NAMALWA (cell line): ENCODE data around the gene XYLB.

Experiments used
- DNase-seq: peaks from one replicate; pipeline ENCODE4 v3.0.0-alpha.2; 2015; ENCODE audit warnings: low spot score

XYLB gene

DNA sequence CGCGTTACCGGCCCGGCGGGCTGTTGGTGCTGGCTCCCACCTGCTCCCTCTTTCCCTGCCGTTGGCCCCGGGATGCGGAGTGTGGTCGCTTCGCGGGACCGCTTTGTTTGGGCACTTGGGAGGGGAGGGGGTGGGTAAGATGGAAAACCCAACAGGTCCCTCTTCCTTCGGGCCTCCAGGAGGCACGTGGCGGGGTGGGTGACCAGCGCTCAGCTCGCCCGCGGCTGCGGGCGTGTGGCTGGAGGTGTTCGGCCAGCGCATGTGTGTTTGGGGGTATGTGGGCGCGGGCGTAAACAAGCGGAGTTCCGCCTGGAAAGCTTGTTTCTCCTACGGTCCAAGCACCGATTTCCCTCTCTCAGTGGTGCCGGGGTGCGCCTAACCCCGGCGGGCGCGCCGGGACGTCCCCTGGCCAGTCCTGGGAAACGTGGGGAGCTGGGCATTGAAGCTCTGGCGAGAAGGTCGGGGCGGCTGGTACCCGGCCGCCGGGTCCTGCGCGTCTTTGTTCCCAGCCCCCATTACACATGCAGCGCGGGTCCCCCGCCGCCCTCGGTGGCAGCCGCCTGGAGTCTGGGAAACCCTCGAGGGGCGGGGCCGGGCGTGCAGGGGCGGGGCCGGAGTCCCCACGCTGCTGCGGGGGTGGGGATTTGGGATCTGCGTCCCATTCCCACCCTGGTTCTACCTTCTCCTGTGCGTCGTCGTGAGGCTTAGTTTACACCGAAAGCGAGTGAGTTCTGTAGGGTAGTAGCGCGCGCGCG, 108.5 kb downstream of the XYLB start:
- DNase-seq, result no peak

GRCh38 chr3:38455639-38456430, 109.2 kb downstream of the XYLB start:
- no peak for DNase-seq

DNA sequence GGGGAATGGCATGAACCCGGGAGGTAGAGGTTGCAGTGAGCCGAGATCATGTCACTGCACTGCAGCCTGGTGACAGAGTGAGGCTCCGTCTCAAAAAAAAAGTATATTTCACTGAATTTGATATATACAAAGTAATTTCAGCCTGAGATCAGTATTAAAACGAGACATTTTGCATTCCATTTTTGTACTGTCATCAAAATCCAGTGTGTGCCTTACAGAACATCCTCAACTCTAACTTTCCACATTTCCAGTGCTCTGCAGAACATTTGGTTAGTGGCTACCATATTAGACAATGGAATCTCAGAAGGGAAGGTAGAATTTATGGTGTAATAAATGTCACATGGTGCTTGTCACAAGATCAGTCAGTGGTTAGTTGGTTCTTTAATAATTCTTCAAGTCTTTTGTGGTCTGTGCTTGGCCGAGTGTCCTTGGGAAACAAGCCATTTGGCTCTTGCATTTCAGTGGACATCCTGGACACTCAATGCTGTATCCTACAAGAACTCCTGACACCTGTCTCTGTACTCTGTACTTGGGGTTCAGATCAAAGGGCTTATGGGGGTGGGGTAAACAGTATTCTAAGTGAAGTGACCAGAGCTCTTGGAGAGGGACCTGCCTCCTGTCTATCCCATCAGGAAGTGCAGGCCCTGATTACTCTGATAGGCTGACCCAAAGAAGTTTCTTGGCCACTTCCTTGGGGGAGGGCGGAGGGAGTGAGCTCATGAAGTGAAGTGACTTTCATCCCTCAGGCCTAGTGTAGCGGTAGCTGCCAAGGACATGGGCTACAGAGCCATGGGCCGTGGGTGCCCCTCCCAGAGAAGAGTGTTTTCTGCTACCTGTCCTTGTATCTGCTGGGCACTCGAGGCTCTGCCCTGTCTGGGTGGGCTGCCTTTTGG, 110.8 kb downstream of the XYLB start:
- no peak for DNase-seq

DNA sequence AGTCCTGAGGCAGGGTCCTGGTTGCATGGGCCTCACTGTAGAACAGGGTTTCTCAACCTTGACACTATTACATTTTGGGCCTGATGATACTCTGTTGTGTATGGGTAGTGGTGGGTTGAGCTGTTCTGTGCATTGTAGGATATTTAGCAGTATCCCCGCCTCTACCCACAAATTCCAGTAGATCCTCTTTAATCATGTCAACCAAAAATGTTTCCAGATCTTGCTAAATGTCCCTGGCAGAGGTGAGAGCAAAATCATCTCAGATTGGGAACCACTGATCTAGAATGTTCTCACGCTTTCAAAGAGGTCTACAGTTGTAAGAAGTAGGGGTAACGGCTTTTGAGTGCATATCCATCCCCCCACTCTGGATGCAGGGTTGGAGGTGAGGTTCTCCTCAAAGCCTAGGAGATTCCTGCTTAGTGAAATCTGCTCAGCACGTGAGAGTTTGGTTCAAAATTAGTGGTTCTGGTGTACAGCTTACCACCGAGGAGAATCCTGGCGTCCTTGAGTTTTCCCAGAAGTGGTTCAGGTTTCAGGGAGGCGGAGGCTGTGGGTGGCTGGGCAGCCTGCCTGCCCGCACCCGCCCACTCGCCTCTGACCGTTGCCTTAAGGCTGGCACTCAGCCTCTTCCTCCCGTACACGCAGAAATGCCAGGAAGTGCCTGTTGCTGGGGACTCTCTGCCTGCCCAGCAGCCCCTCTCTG, 112.4 kb downstream of the XYLB start:
- DNase-seq, result no peak

DNA sequence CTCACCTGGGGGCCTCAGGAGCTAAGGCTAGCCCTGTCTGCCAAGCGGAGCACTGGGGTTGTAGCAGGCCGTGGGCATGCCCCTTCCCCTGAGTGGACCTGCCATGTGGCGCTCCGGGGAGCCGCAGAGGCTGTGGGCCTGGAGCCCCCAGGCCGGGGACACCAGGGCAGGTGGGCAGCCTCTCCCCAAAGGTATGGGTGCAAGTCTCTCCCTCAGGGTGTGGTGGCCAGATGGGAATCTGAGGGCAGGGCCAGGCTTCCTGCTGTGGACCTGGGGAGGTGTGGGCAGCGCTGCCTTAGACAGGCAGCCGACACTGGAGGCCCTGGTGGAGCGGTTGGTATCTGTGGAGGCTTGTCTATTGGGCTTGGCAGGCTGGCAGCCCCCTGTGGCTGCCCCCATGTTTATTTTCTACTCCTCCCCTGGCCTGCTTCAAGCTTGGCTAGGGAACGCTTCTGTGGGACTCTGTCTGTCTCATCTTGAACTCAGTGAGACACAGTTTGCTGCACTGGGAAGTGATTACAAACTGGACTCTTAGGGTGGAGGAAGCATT, 113.0 kb downstream of the XYLB start:
- DNase-seq, result no peak

GRCh38 chr3:38460377-38461270, 114.0 kb downstream of the XYLB start:
- no peak for DNase-seq
